HEK293 (cell line): Measurements from ENCODE around the gene RPS19BP1.

Experiments
- CTCF ChIA-PET: fragments of 350-600 bp; formaldehyde crosslinking; extraction: SDS; loops from one replicate; lab custom pipeline; 2021; ENCODE audit warnings: antibody characterized with exemption; lab: Yijun Ruan, JAX
- POLR2A ChIA-PET: fragments of 300-600 bp; formaldehyde crosslinking; extraction: SDS; loops from one replicate; lab custom pipeline; 2020; ENCODE audit warnings: antibody characterized with exemption, inconsistent platforms; lab: Yijun Ruan, JAX
- H3K27ac ChIP-seq: fragments of 200-500 bp; sonication (Bioruptor generic); 2 replicates; pipeline ENCODE4 v1.5.1; 2014; ENCODE audit warnings: low read depth, low read length, control low read depth, inconsistent platforms; ENCODE audit errors: extremely low read depth
- H3K36me3 ChIP-seq, 2 experiments: fragments of 200-500 bp in 1 of 2; sonication (Bioruptor generic) in 1 of 2; 1 replicate in 1 of 2; 2 replicates in 1 of 2; pipeline ENCODE4 v1.5.1; 2014 to 2017; ENCODE audit warnings: inconsistent platforms in 2 of 2, low read length in 2 of 2; ENCODE audit not compliant: control insufficient read depth in 2 of 2, insufficient read depth in 1 of 2
- H3K4me1 ChIP-seq: fragments of 200-500 bp; sonication (Bioruptor generic); 2 replicates; pipeline ENCODE4 v1.5.1; 2014; ENCODE audit warnings: mild to moderate bottlenecking, low read length, inconsistent platforms; ENCODE audit not compliant: control insufficient read depth, insufficient read depth
- H3K4me3 ChIP-seq: 2 replicates; pipeline ENCODE4 v1.5.1; 2011; ENCODE audit warnings: low read depth, mild to moderate bottlenecking, control low read depth, low read length, moderate library complexity
- H3K9me3 ChIP-seq: fragments of 200-500 bp; sonication (Bioruptor generic); 2 replicates; pipeline ENCODE4 v1.5.1; 2014; ENCODE audit warnings: low read depth, low read length, inconsistent platforms; ENCODE audit not compliant: control insufficient read depth, insufficient read depth
- EGR2 ChIP-seq: fragments of 450-650 bp; formaldehyde crosslinking; IDR thresholded peaks from 2 replicates; pipeline ENCODE4 v1.5.1; 2016; ENCODE audit warnings: low read depth, missing biosample characterization, missing genetic modification characterization
- GFI1B ChIP-seq: fragments of 450-650 bp; formaldehyde crosslinking; IDR thresholded peaks from 2 replicates; pipeline ENCODE4 v1.5.1; 2016; ENCODE audit warnings: missing biosample characterization, missing genetic modification characterization
- SP7 ChIP-seq: fragments of 450-650 bp; formaldehyde crosslinking; IDR thresholded peaks from 2 replicates; pipeline ENCODE4 v1.5.1; 2016; ENCODE audit warnings: missing biosample characterization, missing genetic modification characterization
- ZEB2 ChIP-seq: fragments of 450-650 bp; formaldehyde crosslinking; IDR thresholded peaks from 2 replicates; pipeline ENCODE4 v1.5.1; 2016; ENCODE audit warnings: missing biosample characterization, missing genetic modification characterization
- ZFHX2 ChIP-seq: fragments of 450-650 bp; formaldehyde crosslinking; conservative IDR thresholded peaks from 2 replicates; pipeline ENCODE4 v1.5.1; 2016; ENCODE audit warnings: missing biosample characterization, missing genetic modification characterization
- ZFP3 ChIP-seq: fragments of 450-650 bp; formaldehyde crosslinking; IDR thresholded peaks from 2 replicates; pipeline ENCODE4 v1.5.1; 2016; ENCODE audit warnings: low read depth, missing biosample characterization, missing genetic modification characterization
- ZIC2 ChIP-seq: fragments of 450-650 bp; formaldehyde crosslinking; IDR thresholded peaks from 2 replicates; pipeline ENCODE4 v1.5.1; 2016; ENCODE audit warnings: missing biosample characterization, missing genetic modification characterization
- ZNF132 ChIP-seq: fragments of 450-650 bp; formaldehyde crosslinking; IDR thresholded peaks from 2 replicates; pipeline ENCODE4 v1.5.1; 2017; ENCODE audit warnings: missing biosample characterization, missing genetic modification characterization, borderline replicate concordance
- ZNF266 ChIP-seq: fragments of 450-650 bp; formaldehyde crosslinking; IDR thresholded peaks from 2 replicates; pipeline ENCODE4 v1.5.1; 2016; ENCODE audit warnings: missing biosample characterization, missing genetic modification characterization, low read depth
- ZNF555 ChIP-seq: fragments of 450-650 bp; formaldehyde crosslinking; conservative IDR thresholded peaks from 2 replicates; pipeline ENCODE4 v1.5.1; 2017; ENCODE audit warnings: missing biosample characterization, mild to moderate bottlenecking, missing genetic modification characterization, inconsistent platforms
- ZNF585B ChIP-seq: fragments of 450-650 bp; formaldehyde crosslinking; IDR thresholded peaks from 2 replicates; pipeline ENCODE4 v1.5.1; 2016; ENCODE audit warnings: missing biosample characterization, missing genetic modification characterization
- TF ChIP-seq, protein P1 (sequence below): fragments of 450-650 bp; formaldehyde crosslinking; IDR thresholded peaks from 2 replicates; pipeline ENCODE4 v1.5.1; 2017; ENCODE audit warnings: missing biosample characterization, missing genetic modification characterization
- TF ChIP-seq, protein P2 (sequence below): fragments of 450-650 bp; formaldehyde crosslinking; IDR thresholded peaks from 2 replicates; pipeline ENCODE4 v1.5.1; 2016; ENCODE audit warnings: missing biosample characterization, missing genetic modification characterization
- TF ChIP-seq, protein P3 (sequence below): fragments of 450-650 bp; formaldehyde crosslinking; IDR thresholded peaks from 2 replicates; pipeline ENCODE4 v1.5.1; 2016; ENCODE audit warnings: missing biosample characterization, missing genetic modification characterization, low read depth
- TF ChIP-seq, protein P4 (sequence below): fragments of 450-650 bp; formaldehyde crosslinking; IDR thresholded peaks from 2 replicates; pipeline ENCODE4 v1.5.1; 2016; ENCODE audit warnings: missing biosample characterization, missing genetic modification characterization, borderline replicate concordance
- TF ChIP-seq, protein P5 (sequence below): fragments of 450-650 bp; formaldehyde crosslinking; conservative IDR thresholded peaks from 2 replicates; pipeline ENCODE4 v1.5.1; 2016; ENCODE audit warnings: low read depth, missing biosample characterization, missing genetic modification characterization
- TF ChIP-seq, protein P6 (sequence below): fragments of 450-650 bp; formaldehyde crosslinking; optimal IDR thresholded peaks from 2 replicates; pipeline ENCODE3; 2016; ENCODE audit warnings: missing biosample characterization, mild to moderate bottlenecking, missing genetic modification characterization

RPS19BP1 gene

DNA sequence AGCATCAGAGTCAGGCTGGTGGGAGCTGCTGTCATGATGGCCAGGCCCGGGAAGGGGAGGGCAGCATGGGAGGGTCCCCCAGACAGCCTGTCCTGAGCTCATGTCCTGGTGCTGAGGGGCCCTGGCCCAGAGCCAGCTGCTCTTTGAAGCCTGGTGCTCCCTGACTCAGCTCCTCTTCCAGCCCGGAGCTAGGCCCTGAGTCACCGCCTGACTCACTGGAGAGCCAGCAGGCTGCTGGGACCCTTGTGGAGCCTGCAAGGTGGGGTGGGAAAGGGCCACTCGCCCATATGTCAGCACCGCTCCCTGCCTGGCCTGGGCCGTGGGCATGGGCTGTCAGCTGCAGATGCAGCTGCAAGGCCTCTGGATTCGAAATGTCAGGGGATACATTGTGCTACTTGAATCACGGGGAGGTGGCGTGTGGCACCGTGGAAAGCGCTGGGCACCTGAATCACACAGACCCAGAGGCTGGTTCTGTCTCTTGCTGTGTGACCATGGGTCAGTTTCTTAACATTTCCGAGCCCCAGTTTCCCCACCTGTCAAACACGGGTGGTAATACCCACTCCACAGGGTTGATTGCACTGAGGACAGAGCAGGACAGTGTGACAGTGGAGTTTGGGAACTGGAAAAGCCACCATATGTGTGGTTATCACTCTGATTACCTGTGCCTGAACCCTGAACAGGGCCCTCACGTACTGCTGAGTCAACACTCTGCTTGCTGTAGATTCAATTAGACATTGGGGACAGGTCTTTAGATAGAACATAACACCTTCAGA, 42.4 kb upstream of the RPS19BP1 start:
- ChIA-PET CTCF (interaction anchor here (0.6 to 1.5 kb wide), 3 partner anchors 15 to 337 kb away, joined by 3 to 5 read pairs (median 3); no protein-coding TSS in a partner anchor), POLR2A (no interaction called here)
- no peaks in the 10 kb centered on the region for H3K36me3 ChIP-seq
- no peaks in the 10 kb centered on the region for H3K9me3 ChIP-seq
- no peaks in the 10 kb centered on the region for H3K4me1 ChIP-seq
- no peak overlapping the region for H3K4me3 ChIP-seq
- H3K27ac ChIP-seq, result no peak overlapping the region
- peak; percentile 94 for TF ChIP-seq ZIC2 (tag by site-specific recombination)
- TF ChIP-seq, protein P1, sequence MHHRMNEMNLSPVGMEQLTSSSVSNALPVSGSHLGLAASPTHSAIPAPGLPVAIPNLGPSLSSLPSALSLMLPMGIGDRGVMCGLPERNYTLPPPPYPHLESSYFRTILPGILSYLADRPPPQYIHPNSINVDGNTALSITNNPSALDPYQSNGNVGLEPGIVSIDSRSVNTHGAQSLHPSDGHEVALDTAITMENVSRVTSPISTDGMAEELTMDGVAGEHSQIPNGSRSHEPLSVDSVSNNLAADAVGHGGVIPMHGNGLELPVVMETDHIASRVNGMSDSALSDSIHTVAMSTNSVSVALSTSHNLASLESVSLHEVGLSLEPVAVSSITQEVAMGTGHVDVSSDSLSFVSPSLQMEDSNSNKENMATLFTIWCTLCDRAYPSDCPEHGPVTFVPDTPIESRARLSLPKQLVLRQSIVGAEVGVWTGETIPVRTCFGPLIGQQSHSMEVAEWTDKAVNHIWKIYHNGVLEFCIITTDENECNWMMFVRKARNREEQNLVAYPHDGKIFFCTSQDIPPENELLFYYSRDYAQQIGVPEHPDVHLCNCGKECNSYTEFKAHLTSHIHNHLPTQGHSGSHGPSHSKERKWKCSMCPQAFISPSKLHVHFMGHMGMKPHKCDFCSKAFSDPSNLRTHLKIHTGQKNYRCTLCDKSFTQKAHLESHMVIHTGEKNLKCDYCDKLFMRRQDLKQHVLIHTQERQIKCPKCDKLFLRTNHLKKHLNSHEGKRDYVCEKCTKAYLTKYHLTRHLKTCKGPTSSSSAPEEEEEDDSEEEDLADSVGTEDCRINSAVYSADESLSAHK (tag by site-specific recombination), result no peak
- no peak for TF ChIP-seq ZNF132 (tag by site-specific recombination)
- no peak for TF ChIP-seq ZNF585B (tag by site-specific recombination)
- TF ChIP-seq, protein P2, sequence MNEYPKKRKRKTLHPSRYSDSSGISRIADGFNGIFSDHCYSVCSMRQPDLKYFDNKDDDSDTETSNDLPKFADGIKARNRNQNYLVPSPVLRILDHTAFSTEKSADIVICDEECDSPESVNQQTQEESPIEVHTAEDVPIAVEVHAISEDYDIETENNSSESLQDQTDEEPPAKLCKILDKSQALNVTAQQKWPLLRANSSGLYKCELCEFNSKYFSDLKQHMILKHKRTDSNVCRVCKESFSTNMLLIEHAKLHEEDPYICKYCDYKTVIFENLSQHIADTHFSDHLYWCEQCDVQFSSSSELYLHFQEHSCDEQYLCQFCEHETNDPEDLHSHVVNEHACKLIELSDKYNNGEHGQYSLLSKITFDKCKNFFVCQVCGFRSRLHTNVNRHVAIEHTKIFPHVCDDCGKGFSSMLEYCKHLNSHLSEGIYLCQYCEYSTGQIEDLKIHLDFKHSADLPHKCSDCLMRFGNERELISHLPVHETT (tag by site-specific recombination), result no peak
- no peak for TF ChIP-seq ZFP3 (tag by site-specific recombination)
- TF ChIP-seq, protein P3, sequence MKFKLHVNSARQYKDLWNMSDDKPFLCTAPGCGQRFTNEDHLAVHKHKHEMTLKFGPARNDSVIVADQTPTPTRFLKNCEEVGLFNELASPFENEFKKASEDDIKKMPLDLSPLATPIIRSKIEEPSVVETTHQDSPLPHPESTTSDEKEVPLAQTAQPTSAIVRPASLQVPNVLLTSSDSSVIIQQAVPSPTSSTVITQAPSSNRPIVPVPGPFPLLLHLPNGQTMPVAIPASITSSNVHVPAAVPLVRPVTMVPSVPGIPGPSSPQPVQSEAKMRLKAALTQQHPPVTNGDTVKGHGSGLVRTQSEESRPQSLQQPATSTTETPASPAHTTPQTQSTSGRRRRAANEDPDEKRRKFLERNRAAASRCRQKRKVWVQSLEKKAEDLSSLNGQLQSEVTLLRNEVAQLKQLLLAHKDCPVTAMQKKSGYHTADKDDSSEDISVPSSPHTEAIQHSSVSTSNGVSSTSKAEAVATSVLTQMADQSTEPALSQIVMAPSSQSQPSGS (tag by site-specific recombination), result no peak
- no peak for TF ChIP-seq EGR2 (tag by site-specific recombination)
- TF ChIP-seq ZNF555 (tag by site-specific recombination), result no peak
- no peak for TF ChIP-seq ZNF266 (tag by site-specific recombination)
- 0 out of 2 replicates have a peak, but pooled peaks have one; percentile 29 for TF ChIP-seq SP7 (tag by site-specific recombination)
- TF ChIP-seq, protein P4, sequence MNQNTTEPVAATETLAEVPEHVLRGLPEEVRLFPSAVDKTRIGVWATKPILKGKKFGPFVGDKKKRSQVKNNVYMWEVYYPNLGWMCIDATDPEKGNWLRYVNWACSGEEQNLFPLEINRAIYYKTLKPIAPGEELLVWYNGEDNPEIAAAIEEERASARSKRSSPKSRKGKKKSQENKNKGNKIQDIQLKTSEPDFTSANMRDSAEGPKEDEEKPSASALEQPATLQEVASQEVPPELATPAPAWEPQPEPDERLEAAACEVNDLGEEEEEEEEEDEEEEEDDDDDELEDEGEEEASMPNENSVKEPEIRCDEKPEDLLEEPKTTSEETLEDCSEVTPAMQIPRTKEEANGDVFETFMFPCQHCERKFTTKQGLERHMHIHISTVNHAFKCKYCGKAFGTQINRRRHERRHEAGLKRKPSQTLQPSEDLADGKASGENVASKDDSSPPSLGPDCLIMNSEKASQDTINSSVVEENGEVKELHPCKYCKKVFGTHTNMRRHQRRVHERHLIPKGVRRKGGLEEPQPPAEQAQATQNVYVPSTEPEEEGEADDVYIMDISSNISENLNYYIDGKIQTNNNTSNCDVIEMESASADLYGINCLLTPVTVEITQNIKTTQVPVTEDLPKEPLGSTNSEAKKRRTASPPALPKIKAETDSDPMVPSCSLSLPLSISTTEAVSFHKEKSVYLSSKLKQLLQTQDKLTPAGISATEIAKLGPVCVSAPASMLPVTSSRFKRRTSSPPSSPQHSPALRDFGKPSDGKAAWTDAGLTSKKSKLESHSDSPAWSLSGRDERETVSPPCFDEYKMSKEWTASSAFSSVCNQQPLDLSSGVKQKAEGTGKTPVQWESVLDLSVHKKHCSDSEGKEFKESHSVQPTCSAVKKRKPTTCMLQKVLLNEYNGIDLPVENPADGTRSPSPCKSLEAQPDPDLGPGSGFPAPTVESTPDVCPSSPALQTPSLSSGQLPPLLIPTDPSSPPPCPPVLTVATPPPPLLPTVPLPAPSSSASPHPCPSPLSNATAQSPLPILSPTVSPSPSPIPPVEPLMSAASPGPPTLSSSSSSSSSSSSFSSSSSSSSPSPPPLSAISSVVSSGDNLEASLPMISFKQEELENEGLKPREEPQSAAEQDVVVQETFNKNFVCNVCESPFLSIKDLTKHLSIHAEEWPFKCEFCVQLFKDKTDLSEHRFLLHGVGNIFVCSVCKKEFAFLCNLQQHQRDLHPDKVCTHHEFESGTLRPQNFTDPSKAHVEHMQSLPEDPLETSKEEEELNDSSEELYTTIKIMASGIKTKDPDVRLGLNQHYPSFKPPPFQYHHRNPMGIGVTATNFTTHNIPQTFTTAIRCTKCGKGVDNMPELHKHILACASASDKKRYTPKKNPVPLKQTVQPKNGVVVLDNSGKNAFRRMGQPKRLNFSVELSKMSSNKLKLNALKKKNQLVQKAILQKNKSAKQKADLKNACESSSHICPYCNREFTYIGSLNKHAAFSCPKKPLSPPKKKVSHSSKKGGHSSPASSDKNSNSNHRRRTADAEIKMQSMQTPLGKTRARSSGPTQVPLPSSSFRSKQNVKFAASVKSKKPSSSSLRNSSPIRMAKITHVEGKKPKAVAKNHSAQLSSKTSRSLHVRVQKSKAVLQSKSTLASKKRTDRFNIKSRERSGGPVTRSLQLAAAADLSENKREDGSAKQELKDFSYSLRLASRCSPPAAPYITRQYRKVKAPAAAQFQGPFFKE (tag by site-specific recombination), result no peak
- TF ChIP-seq, protein P5, sequence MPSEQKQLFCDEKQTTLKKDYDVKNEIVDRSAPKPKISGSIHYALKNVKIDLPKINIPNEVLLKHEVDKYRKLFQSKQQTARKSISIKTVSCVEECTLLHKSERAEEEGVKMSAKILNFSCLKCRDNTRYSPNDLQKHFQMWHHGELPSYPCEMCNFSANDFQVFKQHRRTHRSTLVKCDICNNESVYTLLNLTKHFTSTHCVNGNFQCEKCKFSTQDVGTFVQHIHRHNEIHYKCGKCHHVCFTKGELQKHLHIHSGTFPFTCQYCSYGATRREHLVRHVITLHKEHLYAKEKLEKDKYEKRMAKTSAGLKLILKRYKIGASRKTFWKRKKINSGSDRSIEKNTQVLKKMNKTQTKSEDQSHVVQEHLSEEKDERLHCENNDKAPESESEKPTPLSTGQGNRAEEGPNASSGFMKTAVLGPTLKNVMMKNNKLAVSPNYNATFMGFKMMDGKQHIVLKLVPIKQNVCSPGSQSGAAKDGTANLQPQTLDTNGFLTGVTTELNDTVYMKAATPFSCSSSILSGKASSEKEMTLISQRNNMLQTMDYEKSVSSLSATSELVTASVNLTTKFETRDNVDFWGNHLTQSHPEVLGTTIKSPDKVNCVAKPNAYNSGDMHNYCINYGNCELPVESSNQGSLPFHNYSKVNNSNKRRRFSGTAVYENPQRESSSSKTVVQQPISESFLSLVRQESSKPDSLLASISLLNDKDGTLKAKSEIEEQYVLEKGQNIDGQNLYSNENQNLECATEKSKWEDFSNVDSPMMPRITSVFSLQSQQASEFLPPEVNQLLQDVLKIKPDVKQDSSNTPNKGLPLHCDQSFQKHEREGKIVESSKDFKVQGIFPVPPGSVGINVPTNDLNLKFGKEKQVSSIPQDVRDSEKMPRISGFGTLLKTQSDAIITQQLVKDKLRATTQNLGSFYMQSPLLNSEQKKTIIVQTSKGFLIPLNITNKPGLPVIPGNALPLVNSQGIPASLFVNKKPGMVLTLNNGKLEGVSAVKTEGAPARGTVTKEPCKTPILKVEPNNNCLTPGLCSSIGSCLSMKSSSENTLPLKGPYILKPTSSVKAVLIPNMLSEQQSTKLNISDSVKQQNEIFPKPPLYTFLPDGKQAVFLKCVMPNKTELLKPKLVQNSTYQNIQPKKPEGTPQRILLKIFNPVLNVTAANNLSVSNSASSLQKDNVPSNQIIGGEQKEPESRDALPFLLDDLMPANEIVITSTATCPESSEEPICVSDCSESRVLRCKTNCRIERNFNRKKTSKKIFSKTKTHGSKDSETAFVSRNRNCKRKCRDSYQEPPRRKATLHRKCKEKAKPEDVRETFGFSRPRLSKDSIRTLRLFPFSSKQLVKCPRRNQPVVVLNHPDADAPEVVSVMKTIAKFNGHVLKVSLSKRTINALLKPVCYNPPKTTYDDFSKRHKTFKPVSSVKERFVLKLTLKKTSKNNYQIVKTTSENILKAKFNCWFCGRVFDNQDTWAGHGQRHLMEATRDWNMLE, result no peak
- TF ChIP-seq GFI1B (tag by site-specific recombination), result no peak
- TF ChIP-seq, protein P6, sequence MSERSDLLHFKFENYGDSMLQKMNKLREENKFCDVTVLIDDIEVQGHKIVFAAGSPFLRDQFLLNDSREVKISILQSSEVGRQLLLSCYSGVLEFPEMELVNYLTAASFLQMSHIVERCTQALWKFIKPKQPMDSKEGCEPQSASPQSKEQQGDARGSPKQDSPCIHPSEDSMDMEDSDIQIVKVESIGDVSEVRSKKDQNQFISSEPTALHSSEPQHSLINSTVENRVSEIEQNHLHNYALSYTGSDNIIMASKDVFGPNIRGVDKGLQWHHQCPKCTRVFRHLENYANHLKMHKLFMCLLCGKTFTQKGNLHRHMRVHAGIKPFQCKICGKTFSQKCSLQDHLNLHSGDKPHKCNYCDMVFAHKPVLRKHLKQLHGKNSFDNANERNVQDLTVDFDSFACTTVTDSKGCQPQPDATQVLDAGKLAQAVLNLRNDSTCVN (tag by site-specific recombination), result no peak
- TF ChIP-seq ZEB2 (tag by site-specific recombination), result 0 out of 2 replicates have a peak, but pooled peaks have one; percentile 18
- TF ChIP-seq ZFHX2 (tag by site-specific recombination), result no peak
